GM06990 (cell line): Measurements from ENCODE around the gene HS6ST1.

Source experiments
- DNase-seq: peaks from one replicate; pipeline ENCODE4 v3.0.0-alpha.2; 2011; ENCODE audit not compliant: insufficient read length; ENCODE audit errors: extremely low read depth
- H3K27me3 ChIP-seq: replicated peaks from 2 replicates; pipeline ENCODE4 v1.6.0; 2011; ENCODE audit warnings: low read length; ENCODE audit not compliant: control insufficient read depth, insufficient read depth
- H3K36me3 ChIP-seq: 2 replicates; pipeline ENCODE4 v1.5.1; 2011; ENCODE audit warnings: low read length; ENCODE audit not compliant: control insufficient read depth, insufficient read depth
- H3K4me3 ChIP-seq: replicated peaks from 2 replicates; pipeline ENCODE4 v1.5.1; 2011; ENCODE audit warnings: low read depth, mild to moderate bottlenecking, control low read depth, low read length
- CTCF ChIP-seq: IDR thresholded peaks from 2 replicates; pipeline ENCODE4 v1.5.1; 2011; ENCODE audit warnings: low read length, control low read depth, mild to moderate bottlenecking, inconsistent platforms; ENCODE audit not compliant: insufficient read depth, poor library complexity, severe bottlenecking

HS6ST1 gene

GRCh38 chr2:128354161-128354560, 35.5 kb upstream of the HS6ST1 start:
- H3K27me3 ChIP-seq = no peaks in the 10 kb centered on the region
- no peak for TF ChIP-seq CTCF
- no peaks in the 10 kb centered on the region for H3K36me3 ChIP-seq
- no peak overlapping the region for H3K4me3 ChIP-seq
- DNase-seq = no peak

GRCh38 chr2:128350736-128351135, 32.1 kb upstream of the HS6ST1 start:
- H3K36me3 ChIP-seq = no peaks in the 10 kb centered on the region
- no peak for TF ChIP-seq CTCF
- no peak for DNase-seq
- H3K4me3 ChIP-seq = no peak overlapping the region
- H3K27me3 ChIP-seq = no peaks in the 10 kb centered on the region

GRCh38 chr2:128348701-128349100, 30.0 kb upstream of the HS6ST1 start:
- Histone ChIP-seq H3K27me3 (no peaks in the 10 kb centered on the region), H3K4me3 (no peak overlapping the region), H3K36me3 (no peaks in the 10 kb centered on the region)
- no peak for DNase-seq
- no peak for TF ChIP-seq CTCF

GRCh38 chr2:128347701-128348539, 29.3 kb upstream of the HS6ST1 start:
- no peak for TF ChIP-seq CTCF
- DNase-seq = no peak
- Histone ChIP-seq H3K4me3 (no peak overlapping the region), H3K27me3 (no peaks in the 10 kb centered on the region), H3K36me3 (no peaks in the 10 kb centered on the region)

- H3K36me3 ChIP-seq = no peaks in the 10 kb centered on the region
- TF ChIP-seq CTCF = no peak
- no peak for DNase-seq
- no peaks in the 10 kb centered on the region for H3K27me3 ChIP-seq
- no peak overlapping the region for H3K4me3 ChIP-seq
These were observed 28.5 kb upstream of the HS6ST1 start for GRCh38 chr2:128347171-128347558.
